ENCODE measurements around the gene BTG2. TPM values are rescaled to one million over a fixed set of nuclear protein-coding genes. Genes with fewer than 3 reads are reported as not detected.

The BTG2 gene, protein sequence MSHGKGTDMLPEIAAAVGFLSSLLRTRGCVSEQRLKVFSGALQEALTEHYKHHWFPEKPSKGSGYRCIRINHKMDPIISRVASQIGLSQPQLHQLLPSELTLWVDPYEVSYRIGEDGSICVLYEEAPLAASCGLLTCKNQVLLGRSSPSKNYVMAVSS
- 54.6 and 55.2 TPM in 2 replicates for total RNA-seq

DNA sequence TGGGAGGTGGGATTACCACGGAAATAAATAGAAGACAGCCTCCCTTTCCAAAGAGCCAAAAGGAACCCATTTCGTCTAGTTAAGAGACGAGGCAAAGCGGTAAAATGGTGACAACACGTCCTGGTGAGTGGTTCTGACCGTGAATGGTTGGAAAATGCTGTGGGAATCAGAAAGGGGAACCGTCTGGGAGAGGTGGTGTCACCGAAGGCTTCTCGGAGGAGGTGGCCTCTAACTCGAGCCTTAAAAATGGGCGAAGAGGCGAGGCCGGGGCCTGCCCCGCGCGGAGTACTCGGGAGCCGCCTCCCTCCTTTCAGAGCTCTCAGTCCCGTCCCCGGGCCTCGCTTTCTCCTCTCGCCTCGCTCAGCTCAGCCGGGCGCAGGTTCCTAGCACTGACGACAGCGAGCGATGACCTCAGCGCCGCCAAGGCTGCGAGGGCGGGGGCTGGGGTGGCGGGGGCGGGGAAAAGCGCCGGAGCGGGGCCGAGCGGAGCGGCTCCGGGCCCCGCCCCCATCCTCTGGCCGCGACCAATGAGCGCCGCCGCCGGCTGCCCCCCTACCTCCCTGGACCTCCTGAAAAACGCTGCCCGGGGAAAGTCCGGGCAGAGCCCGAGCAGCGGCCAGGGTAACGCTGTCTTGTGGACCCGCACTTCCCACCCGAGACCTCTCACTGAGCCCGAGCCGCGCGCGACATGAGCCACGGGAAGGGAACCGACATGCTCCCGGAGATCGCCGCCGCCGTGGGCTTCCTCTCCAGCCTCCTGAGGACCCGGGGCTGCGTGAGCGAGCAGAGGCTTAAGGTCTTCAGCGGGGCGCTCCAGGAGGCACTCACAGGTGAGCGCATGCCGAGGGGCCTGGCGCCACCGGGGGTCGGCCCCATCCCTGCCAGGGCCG lies at the start of gene BTG2:
Gene BTG2 (plus strand): TSS at position 601 of the 890 bp plus-strand sequence. CDS start 88 bp downstream, at position 689.

DNA sequence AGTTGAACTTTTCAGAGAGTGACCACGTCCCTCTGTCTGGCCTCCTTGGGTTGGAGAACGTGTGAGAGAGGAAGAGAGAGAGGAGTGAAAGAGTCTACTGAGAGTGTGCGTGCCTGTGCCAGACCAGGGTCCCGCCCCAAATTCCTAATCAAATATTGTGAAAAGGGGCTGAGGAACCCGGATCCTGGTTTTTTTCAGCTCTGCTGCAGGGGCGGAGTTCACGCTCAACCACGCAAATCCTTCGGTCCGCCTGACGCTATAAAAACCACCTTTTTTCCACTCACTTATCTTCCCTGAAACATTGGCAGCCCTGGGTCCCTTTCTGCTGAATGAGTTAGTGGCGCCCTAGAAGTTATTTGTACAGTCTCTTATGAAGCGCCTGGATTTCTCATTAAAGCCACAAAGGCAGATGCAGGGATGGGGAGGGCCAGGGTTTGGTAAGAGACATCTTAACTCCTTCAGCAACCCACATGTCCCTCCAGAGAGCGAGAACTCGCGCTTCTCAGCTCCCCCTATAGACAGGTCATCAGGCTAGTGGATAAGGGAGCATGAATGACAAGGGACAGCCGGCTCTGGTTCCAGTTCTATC lies 45.8 kb downstream of the BTG2 start, which contains the start of gene FMOD:
Gene FMOD (minus strand): TSS at position 86 of the 589 bp plus-strand sequence. CDS start 2,852 bp downstream, outside the sequence.

Small RNA genes lying within 50 kb of the gene (small RNA-seq; reads per million reads assigned to genes)
- gene AL359837.1 (not detected), gene RNU6-487P (0.77 reads per million, percentile 8 among the genes with 10 or more reads in this experiment)

Other genes starting within 250 kb of the BTG2 start
- gene MYOG, start 219.5 kb upstream of the BTG2 start, total RNA-seq, result not detected in 2 replicates
- gene ADORA1, start 177.8 kb upstream of the BTG2 start, total RNA-seq, result under 0.01 TPM in 1 of 2 replicates, not detected in the other
- not detected in 2 replicates for gene MYBPH, start 129.7 kb upstream of the BTG2 start, total RNA-seq
- 1.7 and 2.9 TPM in 2 replicates for gene CHI3L1, start 118.8 kb upstream of the BTG2 start, total RNA-seq
- not detected in 2 replicates for gene CHIT1, start 75.8 kb upstream of the BTG2 start, total RNA-seq
- 0.22 and 0.27 TPM in 2 replicates for gene FMOD, start 45.6 kb downstream of the BTG2 start, total RNA-seq
- 0.07 TPM in 1 of 2 replicates, not detected in the other for gene PRELP, start 170.3 kb downstream of the BTG2 start, total RNA-seq
- not detected in 2 replicates for gene OPTC, start 188.6 kb downstream of the BTG2 start, total RNA-seq